ENCODE data around the gene DRC3. TPM values are rescaled to one million over a fixed set of nuclear protein-coding genes. Genes with fewer than 3 reads are reported as not detected.

Gene DRC3
- total RNA-seq, 6 experiments from 2014 or later = 0.37 to 0.73 (median 0.61) TPM

GRCh38 chr17:18055597-18055996, 82.9 kb downstream of the DRC3 start:
- no peak for DNase-seq
- Mint-ChIP-seq H3K9me3 (no peaks in the 10 kb centered on the region), H3K36me3 (ENCODE audit: low read depth) (peaks cover 26% of the 10 kb centered on the region), H3K4me1 (ENCODE audit: low read depth) (peaks cover 9% of the 10 kb centered on the region), H3K27me3 (ENCODE audit: insufficient read depth) (no peaks in the 10 kb centered on the region), H3K4me3 (no peak overlapping the region), H3K27ac (no peak overlapping the region)
- TF ChIP-seq CTCF (IDR thresholded peaks at IDR 0.05) = no peak

GRCh38 chr17:18056214-18056613, 83.6 kb downstream of the DRC3 start:
- no peaks in the 10 kb centered on the region for H3K27me3 Mint-ChIP-seq (ENCODE audit: insufficient read depth)
- H3K9me3 Mint-ChIP-seq = no peaks in the 10 kb centered on the region
- peaks cover 9% of the 10 kb centered on the region for H3K4me1 Mint-ChIP-seq (ENCODE audit: low read depth)
- H3K4me3 Mint-ChIP-seq = no peak overlapping the region
- H3K36me3 Mint-ChIP-seq (ENCODE audit: low read depth) = peaks cover 26% of the 10 kb centered on the region
- no peak for DNase-seq
- TF ChIP-seq CTCF (IDR thresholded peaks at IDR 0.05) = no peak
- H3K27ac Mint-ChIP-seq = no peak overlapping the region

- no peak for DNase-seq
- Mint-ChIP-seq H3K27ac (no peak overlapping the region), H3K27me3 (ENCODE audit: insufficient read depth) (no peaks in the 10 kb centered on the region), H3K36me3 (ENCODE audit: low read depth) (peaks cover 20% of the 10 kb centered on the region), H3K4me1 (ENCODE audit: low read depth) (peaks cover 9% of the 10 kb centered on the region), H3K9me3 (no peaks in the 10 kb centered on the region), H3K4me3 (no peak overlapping the region)
- TF ChIP-seq CTCF (IDR thresholded peaks at IDR 0.05) = no peak
Observed at GRCh38 chr17:18059283-18059682, 86.6 kb downstream of the DRC3 start.

GRCh38 chr17:18064053-18064452, 91.4 kb downstream of the DRC3 start:
- no peaks in the 10 kb centered on the region for H3K9me3 Mint-ChIP-seq
- H3K36me3 Mint-ChIP-seq (ENCODE audit: low read depth) = peaks cover 10% of the 10 kb centered on the region
- no peak for DNase-seq
- peaks cover 6% of the 10 kb centered on the region for H3K4me1 Mint-ChIP-seq (ENCODE audit: low read depth)
- no peak overlapping the region for H3K27ac Mint-ChIP-seq
- TF ChIP-seq CTCF (IDR thresholded peaks at IDR 0.05) = 0 out of 2 replicates have a peak, but pooled peaks have one; percentile 13
- no peaks in the 10 kb centered on the region; the same call in 1 of the 2 replicates for H3K27me3 Mint-ChIP-seq (ENCODE audit: insufficient read depth)
- no peak overlapping the region for H3K4me3 Mint-ChIP-seq

GRCh38 chr17:18065546-18065945, 92.9 kb downstream of the DRC3 start:
- Mint-ChIP-seq H3K4me3 (no peak overlapping the region), H3K27me3 (ENCODE audit: insufficient read depth) (no peaks in the 10 kb centered on the region; the same call in 1 of the 2 replicates), H3K27ac (no peak overlapping the region), H3K36me3 (ENCODE audit: low read depth) (peaks cover 6% of the 10 kb centered on the region; the same call in 1 of the 2 replicates), H3K4me1 (ENCODE audit: low read depth) (peaks cover 7% of the 10 kb centered on the region), H3K9me3 (no peaks in the 10 kb centered on the region)
- no peak for TF ChIP-seq CTCF (IDR thresholded peaks at IDR 0.05)
- DNase-seq = no peak

Other genes starting within 250 kb of the DRC3 start
- gene SREBF1, start 135.9 kb upstream of the DRC3 start, total RNA-seq (2021; fragmentation: NEBNext Ultra II Directional; extraction: Animal tissue kit (Norgen Biotek cat#: 25700)) = 10 to 100 TPM; 34.9 to 51.7 (median 40.5) TPM
- gene TOM1L2, start 462 bp upstream of the DRC3 start, total RNA-seq (2021; fragmentation: NEBNext Ultra II Directional; extraction: Animal tissue kit (Norgen Biotek cat#: 25700)) = 100 to 1,000 TPM in 4 of 6 experiments, 10 to 100 TPM in 2; 92.1 to 144 (median 101) TPM
- gene ATPAF2, start 66.3 kb downstream of the DRC3 start, total RNA-seq (2021; fragmentation: NEBNext Ultra II Directional; extraction: Animal tissue kit (Norgen Biotek cat#: 25700)) = 10 to 100 TPM; 21.5 to 28.4 (median 23.1) TPM
- 10 to 100 TPM in 2 of 6 experiments, 1 to 10 TPM in 4; 8.6 to 11.9 (median 9.5) TPM for gene GID4, start 66.5 kb downstream of the DRC3 start, total RNA-seq (2021; fragmentation: NEBNext Ultra II Directional; extraction: Animal tissue kit (Norgen Biotek cat#: 25700))
- gene DRG2, start 115.1 kb downstream of the DRC3 start, total RNA-seq (2021; fragmentation: NEBNext Ultra II Directional; extraction: Animal tissue kit (Norgen Biotek cat#: 25700)) = 10 to 100 TPM; 30.6 to 38.1 (median 33.7) TPM
- gene MYO15A, start 135.9 kb downstream of the DRC3 start, total RNA-seq (2021; fragmentation: NEBNext Ultra II Directional; extraction: Animal tissue kit (Norgen Biotek cat#: 25700)) = under 1 TPM in 4 of 6 experiments, not detected in 2; 0.12 to 0.20 (median 0.16) TPM
- 100 to 1,000 TPM in 3 of 6 experiments, 10 to 100 TPM in 3; 90.2 to 117 (median 103) TPM for gene ALKBH5, start 211.0 kb downstream of the DRC3 start, total RNA-seq (2021; fragmentation: NEBNext Ultra II Directional; extraction: Animal tissue kit (Norgen Biotek cat#: 25700))

All from HFFc6 (cell line).